Measurements from ENCODE around the gene PELI2.

The PELI2 gene

DNA sequence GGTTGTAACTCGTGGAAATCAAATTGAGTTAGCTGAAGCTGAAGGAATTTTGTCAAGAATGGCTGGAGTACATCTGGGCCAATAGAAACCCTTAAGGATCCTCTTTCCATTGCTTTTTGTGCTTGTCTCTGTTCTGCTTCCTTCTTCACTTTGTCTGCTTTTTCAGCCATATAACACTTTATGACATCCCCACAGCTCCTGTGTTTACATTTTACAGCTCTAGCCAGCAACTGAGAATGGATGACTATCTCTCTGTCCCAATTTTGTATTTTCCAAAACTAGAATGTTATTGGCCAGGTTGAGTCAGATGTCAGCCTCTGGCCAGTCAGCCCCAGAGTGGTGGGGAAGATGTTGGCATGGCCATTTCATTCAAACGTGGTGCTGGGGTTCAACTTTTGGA is 57.6 kb downstream of the PELI2 start:
- no peak for DNase-seq

DNA sequence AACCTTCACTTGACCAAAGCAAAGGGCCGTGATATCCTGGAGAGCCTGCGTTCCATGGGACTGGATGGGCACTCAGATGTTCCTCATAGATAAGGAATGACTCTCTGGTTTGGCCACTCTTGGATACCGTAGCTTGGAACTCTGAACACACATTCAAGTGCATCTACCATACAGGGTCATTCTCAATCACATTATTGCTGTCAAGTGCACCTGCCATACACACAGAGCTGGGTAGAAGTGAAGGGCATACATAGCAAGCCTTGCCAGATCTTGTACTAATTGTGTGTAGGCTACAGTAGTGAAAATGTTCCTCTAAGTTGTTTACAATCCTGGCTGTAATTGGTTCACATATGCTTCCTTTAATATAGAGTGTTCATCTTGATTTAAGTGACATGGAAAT is 58.3 kb downstream of the PELI2 start:
- no peak for DNase-seq

DNA sequence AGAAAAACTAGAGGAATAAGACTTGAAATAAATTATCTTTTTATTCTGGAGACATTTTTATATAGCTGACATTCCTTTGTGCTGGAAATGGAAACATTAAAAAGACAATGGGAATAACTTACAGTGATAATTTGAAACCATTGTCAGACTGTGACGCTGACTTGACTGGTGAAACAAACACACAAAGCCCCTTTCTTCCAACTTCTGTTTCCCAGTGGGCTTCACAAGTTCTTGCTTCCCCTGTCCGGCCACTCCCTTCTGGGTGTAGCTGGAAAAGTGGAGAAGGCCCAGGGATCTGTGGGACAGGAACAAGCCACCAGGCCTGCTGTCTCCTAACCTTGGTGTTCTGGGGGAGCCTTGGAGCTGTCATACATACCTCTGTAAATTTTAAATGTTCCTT is 58.8 kb downstream of the PELI2 start:
- no peak for DNase-seq

DNA sequence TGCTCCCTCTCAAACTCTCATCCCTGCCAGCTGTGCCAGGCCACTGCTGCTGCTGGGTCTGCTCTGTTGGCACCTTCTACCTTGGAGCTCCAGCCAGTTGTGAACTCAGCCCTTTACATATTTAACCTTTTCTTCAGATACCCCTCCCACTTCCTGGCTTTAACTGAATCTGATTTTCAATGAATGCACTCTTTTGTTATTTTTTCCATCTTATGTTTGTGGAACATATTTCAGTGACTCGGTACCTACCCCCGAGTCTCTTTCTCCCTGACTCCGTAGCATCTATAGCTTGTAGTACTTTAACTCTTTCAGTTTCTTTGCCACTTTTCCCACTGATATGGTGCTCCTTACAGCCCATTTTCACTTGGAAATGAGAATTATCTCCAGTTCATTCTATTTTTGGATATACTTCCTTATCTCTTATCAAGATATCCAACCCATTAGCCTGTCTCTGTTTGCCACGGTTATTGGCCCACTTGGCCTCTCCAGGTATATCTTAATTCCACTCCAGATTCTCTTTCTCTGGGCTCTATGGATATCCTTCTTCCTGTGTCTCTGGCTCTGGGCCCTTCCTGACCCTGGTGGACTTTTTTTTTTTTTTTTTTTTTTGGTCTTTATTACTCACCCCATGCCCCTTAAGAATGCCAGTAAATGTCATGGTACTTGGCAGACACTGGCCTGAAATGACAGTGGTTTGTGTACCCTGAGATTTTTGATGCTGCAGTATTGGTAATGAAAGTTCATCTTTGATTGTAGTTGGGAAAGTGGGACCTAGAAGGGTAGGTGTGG is 62.7 kb downstream of the PELI2 start:
- no peak for DNase-seq

- no peak for DNase-seq
Observed at GRCh38 chr14:56181681-56182085, 63.5 kb downstream of the PELI2 start.

GRCh38 chr14:56182410-56182809 is 64.2 kb downstream of the PELI2 start:
- DNase-seq: no peak

DNA sequence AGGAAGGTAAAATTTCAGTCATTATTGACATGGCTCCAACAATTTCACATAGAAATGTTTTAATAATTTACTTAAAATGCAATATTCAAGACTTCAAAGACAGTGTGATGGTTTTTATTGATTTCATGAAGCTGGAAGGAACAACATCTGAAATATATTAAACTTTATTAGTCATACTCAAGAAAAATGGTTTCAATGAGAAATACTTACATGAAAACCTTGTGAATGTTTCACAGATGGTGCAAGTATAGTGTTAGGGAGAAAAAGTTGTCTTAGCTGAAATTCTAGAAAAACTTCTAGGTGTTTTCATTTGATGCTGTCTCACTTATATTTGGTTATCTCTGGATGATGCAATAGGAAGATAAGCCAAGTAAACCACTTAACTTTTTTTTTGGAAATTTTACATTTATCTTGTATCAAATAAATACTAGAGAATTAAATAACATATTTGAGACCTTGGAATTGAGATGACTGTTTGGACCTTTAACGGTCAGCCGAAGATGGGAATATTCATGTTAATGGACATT is 65.5 kb downstream of the PELI2 start:
- no peak for DNase-seq

DNA sequence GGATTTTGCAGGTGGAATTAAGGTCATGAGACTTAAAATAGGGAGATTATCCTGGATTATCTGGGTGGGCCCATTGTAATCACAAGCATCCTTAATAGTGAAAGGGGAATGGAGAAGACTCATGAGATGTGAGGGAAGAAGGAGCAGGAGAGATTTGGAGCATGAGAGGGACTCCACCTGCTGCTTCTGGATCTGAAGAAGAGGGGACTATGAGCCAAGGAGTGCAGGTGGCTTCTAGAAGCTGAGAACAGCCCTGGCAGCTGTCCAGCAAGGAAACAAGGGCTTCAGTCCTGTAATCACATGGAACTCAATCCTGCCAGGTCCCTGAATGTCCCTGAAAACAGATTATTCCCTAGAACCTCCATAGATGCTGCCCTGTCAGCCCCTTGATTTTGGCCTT is 67.8 kb downstream of the PELI2 start:
- no peak for DNase-seq

DNA sequence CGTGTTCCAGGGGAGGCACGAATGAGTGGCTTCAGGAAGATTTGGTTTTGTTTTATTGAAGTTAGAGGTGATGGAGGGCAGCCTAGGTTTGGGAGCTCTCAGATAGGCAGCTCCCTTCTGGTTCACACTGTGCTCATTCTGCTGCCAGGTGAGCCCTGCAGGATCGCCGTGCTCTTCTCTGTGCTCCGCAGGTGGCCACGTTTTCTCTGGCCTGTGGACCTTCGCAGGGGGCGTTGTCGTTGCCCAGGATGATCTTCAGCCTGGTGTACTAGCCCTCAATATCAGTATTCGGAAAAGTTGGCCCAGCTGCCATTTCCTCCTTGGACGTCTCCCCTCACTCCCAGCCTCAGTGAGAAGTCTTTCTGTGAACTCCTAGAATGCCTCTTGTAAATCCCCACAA is 69.5 kb downstream of the PELI2 start:
- DNase-seq: no peak

DNA sequence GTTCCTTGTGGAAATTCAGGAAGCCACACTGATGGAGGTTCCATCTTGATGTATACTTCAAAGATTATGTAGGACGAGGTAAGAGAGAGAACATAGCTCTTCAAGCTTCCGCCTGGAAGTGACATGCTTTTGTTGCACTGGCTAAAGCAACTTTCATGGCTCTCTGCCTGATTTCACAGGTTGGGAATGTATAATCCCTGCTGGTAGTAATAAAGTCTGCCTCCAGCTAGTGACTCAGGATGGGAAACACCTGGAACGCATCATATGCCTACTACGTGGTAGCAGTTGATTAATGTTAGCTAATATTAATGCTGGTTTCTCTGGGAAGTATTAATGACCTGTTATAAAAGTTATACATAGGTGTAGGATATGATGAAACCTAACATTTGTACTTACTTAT is 71.1 kb downstream of the PELI2 start:
- no peak for DNase-seq

DNA sequence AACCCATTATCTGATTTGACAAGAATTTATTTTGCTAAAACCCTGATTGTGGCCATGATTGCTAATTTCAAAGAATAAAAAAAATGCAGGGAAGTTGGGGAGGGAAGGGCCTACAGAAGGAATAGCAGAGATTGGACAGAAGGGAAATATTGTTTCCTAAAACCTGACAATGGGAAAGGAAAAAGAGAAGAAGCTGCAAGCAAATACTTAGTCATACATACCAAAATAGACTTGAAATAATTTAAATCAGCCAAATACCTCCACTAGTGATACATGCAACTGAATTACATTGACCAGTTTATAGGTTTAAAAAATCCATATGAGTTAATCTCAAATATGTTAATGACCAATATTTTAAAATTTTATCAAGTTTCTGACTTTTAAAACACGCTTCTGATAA is 75.1 kb downstream of the PELI2 start:
- no peak for DNase-seq

DNA sequence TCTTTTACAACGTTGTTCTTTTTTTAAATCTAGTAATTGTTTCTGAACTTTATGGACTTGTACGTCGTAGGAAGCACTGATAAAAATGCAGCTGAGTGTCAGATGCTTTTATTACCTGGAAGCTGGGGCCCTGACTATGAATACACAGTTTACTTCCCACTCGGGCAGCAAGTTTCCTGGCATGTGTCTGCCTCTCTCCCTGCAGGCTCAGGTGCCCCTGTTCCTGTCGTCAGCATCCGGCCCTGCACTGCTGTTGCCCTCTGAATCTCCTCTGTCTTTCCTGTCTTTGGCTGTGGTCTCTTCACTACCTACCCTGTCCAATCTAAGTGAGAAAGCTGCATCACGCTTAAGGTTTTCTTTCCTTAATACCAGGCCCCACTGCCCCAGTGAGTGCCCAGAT is 75.8 kb downstream of the PELI2 start:
- no peak for DNase-seq

DNA sequence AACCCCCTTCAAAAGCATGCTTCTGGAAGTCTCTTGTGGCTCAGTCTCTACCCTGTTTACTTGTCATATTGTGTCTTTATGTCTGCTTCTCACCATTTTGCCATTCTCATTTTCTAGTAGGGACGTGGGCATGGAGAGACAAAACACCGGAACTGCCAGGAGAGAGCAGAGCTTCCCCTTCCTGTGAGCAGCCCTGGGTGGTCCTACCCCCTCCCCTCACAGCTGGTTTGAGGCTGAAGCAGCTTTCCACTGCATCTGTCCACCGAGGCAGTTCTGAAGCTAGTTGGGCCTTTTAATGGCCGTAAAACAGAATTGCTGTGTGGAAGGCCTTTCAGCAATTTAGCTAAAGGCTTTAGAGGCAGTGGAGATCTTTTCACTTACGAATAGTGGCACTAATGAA is 77.0 kb downstream of the PELI2 start:
- no peak for DNase-seq

DNA sequence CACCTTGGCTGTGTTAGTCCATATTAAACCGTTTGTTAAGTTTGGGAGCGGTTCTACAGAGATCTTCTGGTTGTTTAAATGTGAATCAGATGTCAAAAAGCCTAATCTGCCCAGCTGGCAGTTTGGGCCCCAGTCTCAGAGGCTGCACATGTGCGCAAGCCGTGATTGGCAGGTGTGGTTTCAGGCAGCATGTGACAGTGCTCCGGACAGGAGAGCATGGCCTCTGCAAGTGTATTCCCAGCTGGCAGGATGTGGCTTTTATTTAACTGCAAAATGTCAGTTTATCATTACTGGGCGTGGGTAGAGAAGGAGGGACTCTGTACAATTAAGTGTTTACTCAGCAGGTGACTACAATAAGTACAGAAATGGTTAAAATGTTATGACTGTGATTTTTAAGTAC is 77.5 kb downstream of the PELI2 start:
- DNase-seq: no peak

DNA sequence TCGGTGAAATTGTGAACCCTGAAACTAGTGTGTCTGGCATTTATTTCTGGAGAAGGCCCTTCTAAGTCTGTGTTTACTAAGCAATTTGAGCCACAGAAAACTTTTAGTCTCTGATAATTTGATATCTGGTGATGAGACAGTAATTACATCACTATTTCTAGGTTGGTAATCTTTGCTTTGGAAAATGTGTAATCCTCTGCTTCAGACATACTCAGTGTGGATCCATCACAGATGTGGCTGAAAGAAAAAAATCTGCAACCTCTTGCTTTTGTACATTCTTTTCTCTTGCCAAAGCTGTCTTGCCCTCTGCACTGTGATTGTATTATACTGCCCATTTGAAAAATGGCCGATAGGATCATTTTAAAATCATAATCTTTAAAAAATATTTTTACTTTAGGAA is 78.1 kb downstream of the PELI2 start:
- DNase-seq: no peak

GRCh38 chr14:56197150-56197549 is 78.9 kb downstream of the PELI2 start:
- DNase-seq: no peak

DNA sequence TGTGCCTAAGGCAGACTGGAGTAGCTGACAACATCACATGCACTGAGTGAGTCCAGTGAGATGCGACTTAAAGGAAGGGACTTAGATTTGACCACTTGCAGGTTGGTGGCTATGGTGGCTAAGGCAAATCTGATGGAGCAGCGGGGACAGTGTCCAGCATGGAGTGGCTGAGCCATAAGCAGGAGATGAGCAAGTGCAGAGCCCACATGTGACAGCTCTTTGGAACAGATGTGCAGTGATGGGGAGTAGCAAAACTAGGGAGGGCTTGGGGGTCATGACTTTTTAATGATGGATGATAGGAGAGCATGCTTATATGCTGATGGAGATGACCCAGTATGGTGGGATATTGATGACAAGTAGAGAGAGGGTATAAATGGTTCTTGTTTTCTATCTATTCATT is 80.2 kb downstream of the PELI2 start:
- DNase-seq: no peak

- no peak for DNase-seq
Observed at GRCh38 chr14:56199095-56199981, 81.1 kb downstream of the PELI2 start.

GRCh38 chr14:56199982-56200577 is 81.9 kb downstream of the PELI2 start:
- no peak for DNase-seq

GRCh38 chr14:56202256-56202655 is 84.0 kb downstream of the PELI2 start:
- DNase-seq: no peak

GRCh38 chr14:56205881-56206280 is 87.7 kb downstream of the PELI2 start:
- no peak for DNase-seq

DNA sequence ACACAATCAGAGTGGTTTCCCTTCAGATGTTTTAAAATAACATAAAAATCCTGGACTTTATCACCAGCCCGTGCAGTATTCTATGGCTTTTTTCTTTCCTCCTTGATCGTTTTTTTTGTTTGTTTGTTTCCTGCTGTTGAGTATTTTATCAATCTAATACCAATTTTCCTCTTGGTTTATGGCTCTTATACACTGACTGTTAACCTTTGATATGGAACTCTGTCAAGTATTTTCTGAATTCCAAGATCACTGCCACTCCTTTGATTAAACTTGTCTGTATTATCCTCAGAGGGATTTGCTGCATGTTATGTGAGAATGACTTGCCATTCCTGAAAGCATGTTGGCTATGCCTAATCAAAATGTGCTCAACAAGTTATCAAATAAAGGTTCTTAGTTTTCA is 88.4 kb downstream of the PELI2 start:
- DNase-seq: no peak

GRCh38 chr14:56207626-56208292 is 89.5 kb downstream of the PELI2 start:
- DNase-seq: no peak

All from activated CD8-positive, alpha-beta memory T cell treated with anti-CD3 and anti-CD28 coated beads, Interleukin-2, amount 50 U/mL, for 48 hours (primary cell).